Thoracic aorta (tissue), 2 donors: ENCODE measurements around the gene G3BP2. TPM values are rescaled to one million over a fixed set of nuclear protein-coding genes. Genes with fewer than 3 reads are reported as not detected.
"Not testable (repeated sequence)": the region's sequence is repeated elsewhere in the genome, so short reads cannot be mapped to it uniquely, and the experiment has no call there.

Experiments used
- ATAC-seq: fragments of 150-250 bp; one replicate; pipeline ENCODE4 v1.8.0; 2017; ENCODE audit warnings: low read depth; ENCODE audit not compliant: insufficient number of reproducible peaks, low FRiP score
- DNase-seq: peaks from one replicate; pipeline ENCODE4 v3.0.0-alpha.2; 2020; ENCODE audit warnings: low spot score
- H3K27ac ChIP-seq, 2 donors: fragments of 200-600 bp; sonication (generic); 1 replicate in 1 of 2; 2 replicates in 1 of 2; pipeline ENCODE4 v1.5.1; 2016; ENCODE audit warnings: mild to moderate bottlenecking in 2 of 2, moderate library complexity in 2 of 2
- H3K27me3 ChIP-seq: fragments of 200-600 bp; sonication (generic); replicated peaks from 2 replicates; pipeline ENCODE4 v1.6.0; 2016; ENCODE audit warnings: mild to moderate bottlenecking; ENCODE audit not compliant: insufficient read depth
- H3K36me3 ChIP-seq: fragments of 200-600 bp; sonication (generic); one replicate; pipeline ENCODE4 v1.5.1; 2016
- H3K4me1 ChIP-seq, 2 donors: fragments of 200-600 bp; sonication (generic); 1 replicate in 1 of 2; 2 replicates in 1 of 2; pipeline versions ENCODE4 v1.5.1 to v1.6.0; 2016; ENCODE audit warnings: low read depth in 2 of 2, mild to moderate bottlenecking in 1 of 2; ENCODE audit not compliant: control insufficient read depth in 1 of 2
- H3K4me3 ChIP-seq: fragments of 200-600 bp; sonication (generic); 2 replicates; pipeline ENCODE4 v1.5.1; 2016; ENCODE audit warnings: mild to moderate bottlenecking
- H3K9me3 ChIP-seq: fragments of 200-600 bp; sonication (generic); 2 replicates; pipeline ENCODE4 v1.5.1; 2016
- total RNA-seq, 2 donors: library from RNA; depleted of rRNA; stranded (reverse); fragments of >200 nt; gene quantifications; one replicate each; pipeline versions ENCODE4 v1.1.0 to v1.2.3, GENCODE V29; 2016
- TF ChIP-seq, protein P1 (sequence below): fragments of 200-600 bp; sonication (generic); IDR thresholded peaks from one replicate; pipeline ENCODE4 v1.5.1; 2019; ENCODE audit warnings: antibody characterized with exemption

G3BP2 gene
- total RNA-seq, result 100 to 1,000 TPM in 1 of 2 donors, 10 to 100 TPM in 1; 71.9 to 126 TPM

DNA sequence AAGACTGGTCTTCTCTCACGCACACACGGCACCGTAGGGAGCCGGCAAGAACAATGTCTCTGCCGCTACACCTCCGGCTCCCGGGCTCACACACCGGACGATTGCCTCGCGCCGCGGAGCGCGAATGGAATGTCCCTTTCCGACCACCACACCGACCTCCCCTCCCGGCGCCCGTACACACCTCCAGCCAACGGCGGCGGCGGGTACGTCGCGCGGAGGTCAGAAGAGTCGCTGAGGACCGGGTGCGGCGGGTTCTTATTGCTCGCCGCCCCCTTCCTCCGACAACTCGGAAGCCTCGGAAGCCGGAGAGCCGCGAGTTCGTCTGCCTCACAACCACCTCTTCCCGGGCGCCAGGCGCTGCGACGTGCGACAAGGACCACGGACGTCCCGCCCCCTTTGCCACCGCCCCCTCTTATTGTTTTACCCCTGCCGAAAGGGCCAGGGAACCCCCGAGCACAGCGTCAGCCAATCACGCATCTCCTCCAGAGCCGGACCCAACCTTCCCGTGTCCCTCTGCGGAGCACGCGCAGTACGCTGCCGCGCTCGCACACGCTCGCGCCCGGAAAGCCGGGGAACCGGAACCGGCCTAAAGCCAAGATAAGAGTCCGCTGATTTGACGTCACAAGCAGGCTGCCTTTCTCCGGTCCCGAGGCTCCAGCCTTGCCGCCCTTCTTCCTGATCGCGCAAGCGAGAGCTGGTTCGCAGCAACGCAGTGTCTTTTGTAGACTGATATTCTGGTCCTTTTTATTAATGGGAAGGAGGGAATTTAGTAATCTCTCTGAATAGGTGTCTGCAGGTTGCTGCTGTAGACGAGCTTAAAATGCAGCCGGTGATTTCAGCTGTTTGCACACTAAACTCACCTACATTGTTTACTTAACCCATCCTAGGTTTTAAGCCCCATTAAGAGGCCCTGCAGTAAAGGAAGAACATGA is at the start of gene G3BP2:
G3BP2 (minus strand) TSS at position 385 of the 932 bp plus-strand sequence. CDS start 11,386 bp downstream, outside the sequence.
- Histone ChIP-seq H3K9me3 (no peaks in the 10 kb centered on the region), H3K27me3 (no peaks in the 10 kb centered on the region), H3K4me3 (peak within 1 kb of the TSS; percentile 99), H3K36me3 (no peaks in the 10 kb centered on the region), H3K27ac (peak within 1 kb of the TSS; percentile 95 to 98), H3K4me1 (peaks cover 19 to 43% of the 10 kb centered on the region in 2 donors)
- TF ChIP-seq, protein P1, sequence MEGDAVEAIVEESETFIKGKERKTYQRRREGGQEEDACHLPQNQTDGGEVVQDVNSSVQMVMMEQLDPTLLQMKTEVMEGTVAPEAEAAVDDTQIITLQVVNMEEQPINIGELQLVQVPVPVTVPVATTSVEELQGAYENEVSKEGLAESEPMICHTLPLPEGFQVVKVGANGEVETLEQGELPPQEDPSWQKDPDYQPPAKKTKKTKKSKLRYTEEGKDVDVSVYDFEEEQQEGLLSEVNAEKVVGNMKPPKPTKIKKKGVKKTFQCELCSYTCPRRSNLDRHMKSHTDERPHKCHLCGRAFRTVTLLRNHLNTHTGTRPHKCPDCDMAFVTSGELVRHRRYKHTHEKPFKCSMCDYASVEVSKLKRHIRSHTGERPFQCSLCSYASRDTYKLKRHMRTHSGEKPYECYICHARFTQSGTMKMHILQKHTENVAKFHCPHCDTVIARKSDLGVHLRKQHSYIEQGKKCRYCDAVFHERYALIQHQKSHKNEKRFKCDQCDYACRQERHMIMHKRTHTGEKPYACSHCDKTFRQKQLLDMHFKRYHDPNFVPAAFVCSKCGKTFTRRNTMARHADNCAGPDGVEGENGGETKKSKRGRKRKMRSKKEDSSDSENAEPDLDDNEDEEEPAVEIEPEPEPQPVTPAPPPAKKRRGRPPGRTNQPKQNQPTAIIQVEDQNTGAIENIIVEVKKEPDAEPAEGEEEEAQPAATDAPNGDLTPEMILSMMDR, result no peak
- DNase-seq, result peak; percentile 92
- peak; percentile 97 for ATAC-seq

DNA sequence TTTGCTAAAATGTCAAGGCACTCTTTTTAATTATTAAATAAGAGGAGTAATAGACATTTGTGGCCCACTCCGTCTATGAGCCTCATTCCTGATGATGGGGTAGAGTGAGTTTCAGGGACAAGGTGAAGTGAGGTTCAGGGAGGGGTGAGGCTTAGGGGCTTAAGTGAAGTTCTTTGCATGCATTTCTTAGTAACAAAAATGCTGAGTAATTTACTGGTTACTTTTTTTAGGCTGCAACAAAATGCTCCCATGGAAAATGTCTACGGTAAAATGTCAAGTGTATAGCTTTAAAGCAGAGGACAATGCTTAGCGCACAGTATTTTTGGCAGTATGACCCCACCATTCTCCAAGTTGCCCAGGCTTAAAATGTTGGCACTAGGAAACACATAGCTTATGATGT is 49.2 kb upstream of the G3BP2 start:
- Histone ChIP-seq H3K4me3 (no peak overlapping the region), H3K9me3 (no peaks in the 10 kb centered on the region), H3K36me3 (no peaks in the 10 kb centered on the region), H3K4me1 (peaks cover 14 to 33% of the 10 kb centered on the region in 2 donors), H3K27me3 (no peaks in the 10 kb centered on the region), H3K27ac (peak overlapping the region in 1 of 2 donors; percentile 40)
- DNase-seq, result no peak
- TF ChIP-seq, protein P1, result no peak
- ATAC-seq, result no peak

DNA sequence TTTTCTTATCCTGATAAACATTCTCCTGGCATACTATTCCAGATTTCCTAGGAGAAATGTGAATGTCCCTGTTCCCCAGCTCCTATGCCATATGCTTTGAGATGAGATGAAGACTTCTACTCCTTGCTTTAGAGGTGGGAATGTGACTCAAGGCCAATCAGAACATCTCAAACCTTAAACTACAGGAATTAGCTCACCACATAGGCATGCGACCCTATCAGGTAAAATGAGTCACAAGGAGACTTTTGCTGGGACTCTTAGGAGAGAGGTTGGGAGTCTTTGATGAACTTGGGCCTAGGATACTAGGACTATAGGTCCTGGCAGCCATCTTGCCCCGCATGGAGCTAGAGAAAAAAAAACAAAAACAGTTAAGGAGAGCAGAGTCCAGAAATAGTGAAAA is 45.3 kb upstream of the G3BP2 start:
- no peaks in the 10 kb centered on the region for H3K36me3 ChIP-seq
- ATAC-seq (no peak), DNase-seq (no peak)
- TF ChIP-seq, protein P1, result no peak
- peaks cover 24 to 40% of the 10 kb centered on the region in 2 donors for H3K4me1 ChIP-seq
- no peaks in the 10 kb centered on the region for H3K9me3 ChIP-seq
- H3K4me3 ChIP-seq, result no peak overlapping the region
- no peak overlapping the region for H3K27ac ChIP-seq
- H3K27me3 ChIP-seq, result no peaks in the 10 kb centered on the region

DNA sequence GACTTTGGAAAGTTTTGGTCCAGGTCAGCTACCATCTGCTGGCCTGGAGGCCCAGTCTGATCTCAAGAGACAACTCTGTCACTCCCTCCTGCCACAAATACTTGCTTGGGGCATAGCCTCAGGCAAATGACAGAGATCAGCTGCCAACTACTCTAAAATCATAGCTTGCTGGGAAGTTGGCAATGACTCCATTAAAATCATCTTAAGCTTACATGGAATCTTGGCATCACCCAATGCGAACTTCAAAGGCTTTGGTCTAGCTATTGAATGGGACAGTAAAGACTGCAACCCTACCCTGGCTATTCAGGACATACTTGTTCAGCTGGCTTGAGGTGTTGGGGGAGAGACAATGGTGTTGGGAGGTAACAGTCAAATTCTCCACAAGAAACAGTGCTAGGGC is 44.2 kb upstream of the G3BP2 start:
- Histone ChIP-seq H3K36me3 (no peaks in the 10 kb centered on the region), H3K4me3 (no peak overlapping the region), H3K9me3 (no peaks in the 10 kb centered on the region), H3K27me3 (no peaks in the 10 kb centered on the region), H3K4me1 (peaks cover 13 to 31% of the 10 kb centered on the region in 2 donors), H3K27ac (no peak overlapping the region)
- TF ChIP-seq, protein P1, result no peak
- DNase-seq (no peak), ATAC-seq (no peak)

DNA sequence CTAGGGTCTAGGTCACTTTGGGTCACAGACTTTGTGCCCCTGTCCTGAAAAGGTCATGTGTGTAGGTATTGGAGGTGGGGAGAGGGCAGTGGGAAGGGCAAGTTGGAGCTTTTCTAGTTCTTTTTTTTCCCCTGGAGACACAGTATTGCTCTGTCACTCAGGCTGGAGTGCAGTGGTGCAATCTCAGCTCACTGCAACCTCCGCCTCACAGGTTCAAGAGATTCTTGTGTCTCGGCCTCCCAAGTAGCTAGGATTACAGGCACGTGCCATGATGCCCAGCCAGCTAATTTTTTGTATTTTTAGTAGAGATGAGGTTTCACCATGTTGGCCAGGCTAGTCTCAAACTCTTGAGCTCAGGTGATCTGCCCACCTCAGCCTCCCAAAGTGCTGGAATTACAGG is 42.8 kb upstream of the G3BP2 start:
- H3K36me3 ChIP-seq, H3K27me3 ChIP-seq, H3K9me3 ChIP-seq, DNase-seq, ATAC-seq, H3K4me3 ChIP-seq: not testable (repeated sequence)
- H3K4me1 ChIP-seq, result peaks cover 12 to 25% of the 10 kb centered on the region in 2 donors
- peak overlapping the region in 1 of 2 donors; percentile 41 for H3K27ac ChIP-seq
